Colon (tissue), 2 donors: ENCODE measurements around the gene MED12L.

Experiments
- FAIRE-seq: peaks from 2 replicates; lab custom pipeline; 2012; peaks lifted over from hg19 to GRCh38; lab: Jason Lieb, UNC
- donor health status: control.
- donor health status: control.

Gene MED12L

DNA sequence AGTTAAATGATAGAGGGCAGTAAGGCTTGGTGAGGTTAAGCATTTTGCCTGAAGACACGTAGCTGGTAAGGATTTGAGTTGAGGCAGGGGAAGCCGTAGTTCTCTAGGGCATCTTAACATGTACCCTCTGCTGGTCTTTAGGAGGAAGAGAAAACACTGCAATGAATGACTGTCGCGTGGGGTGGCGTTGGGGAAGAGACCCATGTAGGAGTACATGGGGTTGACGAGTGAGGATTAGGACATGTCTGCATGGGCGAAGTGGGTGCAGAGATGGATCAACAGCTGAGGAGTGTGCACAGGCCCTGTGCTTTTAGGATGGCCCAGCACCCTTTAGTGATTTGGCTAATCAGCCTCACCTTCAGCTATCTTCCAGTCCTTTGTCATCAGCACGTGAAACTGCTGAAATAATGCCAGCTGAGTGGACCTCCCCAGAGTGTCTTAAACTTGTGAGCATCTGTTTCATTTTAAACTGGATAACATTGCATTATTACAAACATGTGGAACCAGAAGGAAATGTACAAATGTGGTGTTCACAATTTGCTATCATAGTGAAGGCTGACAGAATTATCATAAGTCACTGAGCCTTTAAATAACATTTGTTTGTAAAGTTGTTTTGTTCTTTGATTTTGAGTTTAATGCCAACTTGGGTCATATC is 177.5 kb downstream of the MED12L start:
- FAIRE-seq: no peak

DNA sequence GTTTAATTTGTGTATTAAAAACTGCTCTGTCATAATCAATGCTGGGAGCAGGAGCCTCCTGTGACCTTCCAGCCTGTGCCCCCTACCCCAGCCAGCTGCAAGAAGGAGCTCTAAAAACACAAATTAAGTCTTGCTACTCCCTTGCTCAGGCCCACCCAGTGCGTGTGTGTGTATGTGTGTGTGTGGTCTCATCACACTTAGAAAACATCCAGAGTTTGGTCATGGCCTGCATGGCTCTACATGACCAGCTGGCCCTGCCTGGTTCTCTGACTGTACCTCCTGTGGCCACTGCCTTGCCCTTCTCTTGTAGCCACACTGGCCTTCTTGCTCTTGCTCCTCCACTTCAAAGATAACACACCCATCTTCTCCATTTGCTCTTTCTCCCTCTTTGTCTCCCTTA is 179.1 kb downstream of the MED12L start:
- no peak for FAIRE-seq

- FAIRE-seq: no peak
Observed at GRCh38 chr3:151265166-151265565, 179.7 kb downstream of the MED12L start.

GRCh38 chr3:151265866-151266265 is 180.4 kb downstream of the MED12L start:
- FAIRE-seq: peak; percentile 28

DNA sequence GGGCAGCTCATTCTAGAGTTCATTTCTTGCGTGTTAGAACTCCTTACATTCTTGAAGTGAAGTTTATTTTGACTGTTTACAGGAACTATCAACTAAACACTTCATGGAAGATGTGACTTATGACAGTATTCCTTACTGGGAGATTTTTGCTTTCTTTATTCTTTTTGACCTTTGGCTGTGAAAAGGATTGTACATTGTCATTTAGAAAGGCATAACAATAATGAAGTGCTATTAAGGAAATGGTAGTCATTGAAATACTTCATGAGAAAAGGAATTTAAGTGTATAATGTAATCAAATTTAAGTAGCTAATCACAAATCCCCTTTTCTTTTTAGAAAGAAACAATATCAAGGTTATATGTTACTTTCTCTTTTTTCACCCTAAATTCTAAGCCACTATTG is 181.6 kb downstream of the MED12L start:
- FAIRE-seq: peak; percentile 24

- FAIRE-seq: no peak
Observed at GRCh38 chr3:151268267-151269235, 183.1 kb downstream of the MED12L start.

- no peak for FAIRE-seq
Observed at GRCh38 chr3:151269631-151270030, 184.2 kb downstream of the MED12L start.

GRCh38 chr3:151275091-151275490 is 189.6 kb downstream of the MED12L start:
- FAIRE-seq: no peak

GRCh38 chr3:151276038-151276686 is 190.7 kb downstream of the MED12L start:
- no peak for FAIRE-seq

- FAIRE-seq: no peak
Observed at GRCh38 chr3:151276687-151277042, 191.2 kb downstream of the MED12L start.

GRCh38 chr3:151278230-151278629 is 192.8 kb downstream of the MED12L start, which contains the start of gene P2RY14:
Gene P2RY14 (minus strand): TSS chr3:151278542. CDS start chr3:151214316, 64,226 bp downstream.
- FAIRE-seq: no peak

GRCh38 chr3:151281671-151282324 is 196.3 kb downstream of the MED12L start:
- FAIRE-seq: no peak

DNA sequence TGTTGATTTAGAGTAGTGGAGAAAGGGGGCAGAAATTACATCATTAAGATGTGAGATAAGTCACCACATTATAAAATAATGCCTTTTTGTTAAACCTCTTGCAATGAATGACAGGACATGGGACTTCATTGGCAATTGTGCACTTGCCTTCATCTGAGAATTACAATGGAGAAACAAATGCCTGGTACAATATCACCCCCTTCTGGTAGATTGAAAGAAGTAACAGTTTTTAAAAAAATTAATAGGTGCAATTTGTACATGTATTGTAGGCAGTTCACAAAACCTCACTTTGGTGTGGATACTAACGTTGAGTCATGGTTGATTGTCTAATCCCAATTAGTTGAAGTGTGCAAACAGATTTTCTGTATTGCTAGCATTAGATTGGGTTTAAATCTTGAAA is 197.5 kb downstream of the MED12L start:
- peak; percentile 94 for FAIRE-seq

DNA sequence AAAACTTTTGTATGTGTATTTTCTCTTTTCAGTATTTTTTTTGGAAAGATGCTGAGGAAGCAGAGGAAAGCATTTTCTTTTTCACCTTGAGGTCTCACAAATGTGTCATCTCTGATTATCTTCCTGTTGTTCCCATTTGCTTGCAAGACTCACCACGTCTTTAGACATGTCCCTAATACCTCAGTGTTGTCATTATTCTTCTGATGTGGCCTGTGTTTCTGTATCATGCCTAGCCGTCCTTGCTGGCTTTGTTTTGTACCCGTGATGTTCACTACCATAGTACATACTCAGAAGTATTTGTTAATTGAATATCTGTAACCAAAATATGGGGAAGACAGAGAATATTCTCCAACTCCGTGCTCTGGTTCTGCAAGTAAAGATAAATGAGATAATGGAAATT is 197.9 kb downstream of the MED12L start:
- FAIRE-seq: no peak

GRCh38 chr3:151283907-151284461 is 198.5 kb downstream of the MED12L start:
- no peak for FAIRE-seq

- FAIRE-seq: no peak
Observed at GRCh38 chr3:151285940-151286339, 200.5 kb downstream of the MED12L start.

DNA sequence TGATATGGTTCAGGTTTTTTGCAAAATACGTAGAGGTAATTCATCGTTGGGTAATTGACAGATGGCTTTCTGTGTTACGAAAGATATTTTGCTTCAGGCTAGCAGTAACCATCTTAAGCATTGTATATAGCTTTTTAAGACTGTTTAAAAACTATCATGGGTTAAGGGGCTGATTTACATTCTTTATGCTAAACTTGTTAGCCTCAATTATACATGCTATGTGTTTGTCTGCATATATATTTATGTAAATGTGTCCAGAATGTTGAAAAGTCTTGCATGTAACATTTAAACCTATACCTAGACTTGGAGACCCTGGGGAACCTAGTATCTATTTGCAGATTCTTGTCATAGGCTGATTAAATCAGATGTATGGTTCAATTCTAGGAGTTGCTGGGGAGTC is 204.0 kb downstream of the MED12L start:
- no peak for FAIRE-seq

- no peak for FAIRE-seq
Observed at GRCh38 chr3:151290673-151291072, 205.2 kb downstream of the MED12L start.

DNA sequence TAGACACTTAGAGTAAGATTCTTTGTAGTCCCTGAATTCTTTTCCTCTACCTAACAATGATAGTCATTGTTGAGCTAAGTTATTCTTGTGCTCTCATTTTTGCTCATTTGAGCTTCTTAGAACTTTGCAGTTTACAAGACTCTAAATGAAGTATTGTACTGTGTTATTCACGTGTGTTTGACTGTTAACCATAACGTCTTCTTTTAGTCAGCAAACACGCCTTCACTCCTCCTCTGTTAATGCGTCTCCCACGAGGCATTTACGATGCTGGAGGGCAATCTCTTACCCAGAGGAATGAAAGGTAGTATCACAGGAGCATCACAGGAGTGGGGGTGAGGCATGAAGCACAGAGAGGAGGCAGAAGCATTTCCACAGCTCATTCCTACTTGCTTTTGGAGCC is 207.7 kb downstream of the MED12L start:
- no peak for FAIRE-seq

GRCh38 chr3:151296226-151296625 is 210.8 kb downstream of the MED12L start:
- FAIRE-seq: no peak

DNA sequence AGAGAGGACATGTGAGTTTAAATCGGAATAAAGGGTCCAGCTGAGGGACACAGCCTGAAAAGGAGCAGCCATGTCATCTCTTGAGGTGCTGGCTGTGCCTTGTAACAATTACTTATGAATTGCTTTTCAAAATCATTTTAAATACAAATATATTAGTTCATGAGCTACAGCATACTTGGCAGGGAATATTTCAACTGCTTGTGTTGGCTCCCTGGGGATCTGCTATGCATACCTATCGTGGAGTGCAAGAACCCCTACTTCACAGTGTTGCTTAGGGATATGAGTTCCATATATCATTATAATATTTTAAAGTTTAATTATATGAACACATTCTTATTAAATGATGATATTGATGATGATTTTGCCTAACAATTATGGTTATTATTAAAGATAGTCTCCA is 212.0 kb downstream of the MED12L start:
- FAIRE-seq: no peak

GRCh38 chr3:151299006-151299405 is 213.5 kb downstream of the MED12L start:
- FAIRE-seq: no peak
